MG63 (cell line): ENCODE measurements around the gene EFNA4. TPM values are rescaled to one million over a fixed set of nuclear protein-coding genes. Genes with fewer than 3 reads are reported as not detected.
"Not testable (repeated sequence)": the region's sequence is repeated elsewhere in the genome, so short reads cannot be mapped to it uniquely, and the experiment has no call there.

ENCODE experiments used
- DNase-seq: peaks from one replicate; pipeline ENCODE4 v3.0.0-alpha.2; 2020
- H3K27me3 ChIP-seq: fragments of 250-450 bp; sonication (Bioruptor Pico); 2 replicates; pipeline ENCODE4 v1.5.1; 2020; ENCODE audit warnings: mild to moderate bottlenecking, moderate library complexity
- H3K36me3 ChIP-seq: fragments of 250-450 bp; sonication (Bioruptor Pico); 2 replicates; pipeline ENCODE4 v1.5.1; 2020; ENCODE audit warnings: mild to moderate bottlenecking, moderate library complexity
- H3K4me3 ChIP-seq: fragments of 250-450 bp; sonication (Bioruptor Pico); 2 replicates; pipeline ENCODE4 v1.5.1; 2020; ENCODE audit warnings: mild to moderate bottlenecking, moderate library complexity
- H3K9me3 ChIP-seq: fragments of 250-450 bp; sonication (Bioruptor Pico); 2 replicates; pipeline ENCODE4 v1.5.1; 2020; ENCODE audit warnings: mild to moderate bottlenecking, moderate library complexity
- total RNA-seq: library from RNA; depleted of rRNA; stranded (reverse); fragments of >200 nt; shearing (Covaris generic); gene quantifications from 2 replicates; pipeline ENCODE4 v1.2.3, GENCODE V29; 2014; ENCODE audit warnings: low replicate concordance; rRNA removed

The EFNA4 gene
- total RNA-seq, 1 experiment from 2014 or later, result 12.0 TPM

- Histone ChIP-seq H3K9me3 (no peaks in the 10 kb centered on the region), H3K4me3 (no peak overlapping the region), H3K27me3 (no peaks in the 10 kb centered on the region), H3K36me3 (no peaks in the 10 kb centered on the region)
- no peak for DNase-seq
These were observed 50.0 kb downstream of the EFNA4 start for GRCh38 chr1:155113450-155113980.

GRCh38 chr1:155116113-155116764 lies 52.7 kb downstream of the EFNA4 start:
- Histone ChIP-seq H3K27me3 (0 out of 2 replicates have a peak, but pooled peaks cover 5% of the 10 kb centered on the region), H3K36me3 (no peaks in the 10 kb centered on the region), H3K9me3 (no peaks in the 10 kb centered on the region), H3K4me3 (no peak overlapping the region)
- DNase-seq, result no peak

- H3K36me3 ChIP-seq, result no peaks in the 10 kb centered on the region
- H3K27me3 ChIP-seq, result 0 out of 2 replicates have a peak, but pooled peaks cover 5% of the 10 kb centered on the region
- no peak for DNase-seq
- no peaks in the 10 kb centered on the region for H3K9me3 ChIP-seq
- H3K4me3 ChIP-seq, result no peak overlapping the region
These were observed 54.1 kb downstream of the EFNA4 start for GRCh38 chr1:155117610-155118009.

GRCh38 chr1:155118090-155118489 lies 54.5 kb downstream of the EFNA4 start:
- DNase-seq, H3K9me3 ChIP-seq, H3K27me3 ChIP-seq, H3K36me3 ChIP-seq, H3K4me3 ChIP-seq: not testable (repeated sequence)

Other genes with a start within 250 kb of the EFNA4 start
- 1.6 TPM in 1 of 2 replicates, not detected in the other for gene KCNN3, start 193.5 kb upstream of the EFNA4 start, total RNA-seq
- gene PMVK, start 127.0 kb upstream of the EFNA4 start, total RNA-seq, result 68.7 and 77.6 TPM in 2 replicates
- gene PBXIP1, start 107.6 kb upstream of the EFNA4 start, total RNA-seq, result 6.9 and 16.0 TPM in 2 replicates
- gene PYGO2, start 102.0 kb upstream of the EFNA4 start, total RNA-seq, result 10.3 and 16.2 TPM in 2 replicates
- 140 and 175 TPM in 2 replicates for gene SHC1, start 93.0 kb upstream of the EFNA4 start, total RNA-seq
- 124 and 222 TPM in 2 replicates for gene CKS1B, start 89.1 kb upstream of the EFNA4 start, total RNA-seq
- gene FLAD1, start 80.4 kb upstream of the EFNA4 start, total RNA-seq, result 39.6 and 49.6 TPM in 2 replicates
- gene LENEP, start 70.2 kb upstream of the EFNA4 start, total RNA-seq, result not detected in 2 replicates
- 25.7 and 60.5 TPM in 2 replicates for gene ZBTB7B, start 60.9 kb upstream of the EFNA4 start, total RNA-seq
- not detected in 2 replicates for gene DCST2, start 30.0 kb upstream of the EFNA4 start, total RNA-seq
- gene DCST1, start 29.9 kb upstream of the EFNA4 start, total RNA-seq, result not detected in 2 replicates
- gene ADAM15, start 12.4 kb upstream of the EFNA4 start, total RNA-seq, result 189 and 285 TPM in 2 replicates
- gene EFNA3, start 15.1 kb downstream of the EFNA4 start, total RNA-seq, result 0.64 and 3.0 TPM in 2 replicates
- 0.37 and 4.1 TPM in 2 replicates for gene EFNA1, start 64.1 kb downstream of the EFNA4 start, total RNA-seq
- gene SLC50A1, start 72.1 kb downstream of the EFNA4 start, total RNA-seq, result 25.9 and 56.9 TPM in 2 replicates
- 48.9 TPM in 1 of 2 replicates, not detected in the other for gene DPM3, start 76.8 kb downstream of the EFNA4 start, total RNA-seq
- gene KRTCAP2, start 109.6 kb downstream of the EFNA4 start, total RNA-seq, result 220 and 236 TPM in 2 replicates
- not detected in 2 replicates for gene TRIM46, start 110.1 kb downstream of the EFNA4 start, total RNA-seq
- 9.1 and 11.0 TPM in 2 replicates for gene THBS3, start 144.2 kb downstream of the EFNA4 start, total RNA-seq
- 97.2 and 100 TPM in 2 replicates for gene MTX1, start 145.0 kb downstream of the EFNA4 start, total RNA-seq
- gene ENTREP3, start 191.7 kb downstream of the EFNA4 start, total RNA-seq, result 7.7 and 9.2 TPM in 2 replicates
- 116 TPM in 2 replicates for gene SCAMP3, start 198.6 kb downstream of the EFNA4 start, total RNA-seq
- 21.8 and 28.3 TPM in 2 replicates for gene CLK2, start 209.8 kb downstream of the EFNA4 start, total RNA-seq
- gene HCN3, start 213.7 kb downstream of the EFNA4 start, total RNA-seq, result 0.10 and 1.2 TPM in 2 replicates
- gene PKLR, start 237.7 kb downstream of the EFNA4 start, total RNA-seq, result not detected in 2 replicates
- 267 and 286 TPM in 2 replicates for gene FDPS, start 245.1 kb downstream of the EFNA4 start, total RNA-seq